NCI-H526 (cell line): ENCODE measurements around the gene C1orf159.
A peak's percentile ranks its signal among the peaks of the same experiment; 100 is the strongest.
"Not testable (repeated sequence)": the region's sequence is repeated elsewhere in the genome, so short reads cannot be mapped to it uniquely, and the experiment has no call there.

ENCODE experiments used
- DNase-seq, 2 experiments: peaks; one replicate each; lab custom pipeline; 2025; lab: John Stamatoyannopoulos, UW

The C1orf159 gene

DNA sequence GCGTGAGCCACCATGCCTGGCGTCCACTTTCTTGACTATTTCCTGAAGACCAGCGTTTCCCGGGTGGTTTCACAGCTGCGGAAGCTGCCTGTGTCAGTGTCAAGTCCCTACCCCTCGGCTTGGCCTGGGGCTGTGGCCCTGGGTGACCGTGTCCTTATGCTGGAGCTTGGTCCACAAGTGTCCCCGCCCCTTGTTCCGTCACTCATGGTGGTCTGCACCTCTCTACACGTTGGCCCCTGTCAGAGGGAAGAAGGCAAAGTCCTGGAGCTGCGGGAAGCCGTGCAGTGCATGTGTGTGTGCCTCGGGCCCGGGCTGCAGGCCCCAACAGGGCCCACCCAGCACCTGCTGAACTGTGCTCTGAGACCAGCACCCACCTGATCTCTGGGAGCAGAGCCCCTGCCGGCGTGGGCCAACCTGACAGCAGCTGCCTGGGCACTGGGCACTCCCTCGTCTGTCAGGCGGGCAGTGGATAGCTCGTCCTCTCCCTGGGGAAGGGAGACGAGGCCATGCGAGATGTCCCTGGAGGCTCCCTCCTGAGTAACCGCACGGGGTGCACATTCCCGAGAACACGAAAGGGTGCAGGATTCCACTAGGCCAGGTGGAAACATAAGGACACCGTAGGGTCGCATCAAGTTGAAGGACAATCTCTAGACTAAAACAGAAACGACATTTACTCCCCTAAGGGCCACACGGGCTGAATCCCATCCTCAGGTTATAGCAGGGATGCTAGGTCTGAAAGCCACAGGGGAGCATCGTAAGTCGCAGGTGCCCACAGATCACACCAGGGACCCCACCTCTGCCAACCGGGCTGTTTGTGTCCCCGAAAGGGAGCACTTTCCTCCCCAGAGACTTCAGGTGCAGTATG, 2.4 kb upstream of the C1orf159 start:
- DNase-seq: no peak

DNA sequence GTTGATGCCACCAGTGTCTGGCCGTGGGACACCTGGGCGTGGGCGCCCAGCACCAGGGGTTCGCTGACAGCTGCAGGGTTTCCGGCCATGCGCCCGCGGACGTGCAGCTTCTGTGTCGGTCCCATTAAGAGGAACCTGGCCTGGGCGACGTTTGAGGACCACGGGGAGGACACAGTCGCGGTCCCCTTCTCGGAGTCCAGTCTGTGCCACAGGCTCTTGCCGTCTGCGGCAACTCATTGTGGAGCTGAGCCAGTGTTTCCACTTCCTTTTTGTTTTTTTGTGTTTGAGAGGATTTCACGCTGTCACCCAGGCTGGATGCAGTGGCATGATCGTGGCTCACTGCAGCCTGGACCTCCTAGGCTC, 1.6 kb upstream of the C1orf159 start:
- DNase-seq: no peak

GRCh38 chr1:1116701-1117468, 996 bp upstream of the C1orf159 start:
- peak in 1 of 2 experiments; percentile 44 for DNase-seq

GRCh38 chr1:1115136-1115785, 628 bp downstream of the C1orf159 start:
- no peak for DNase-seq

DNA sequence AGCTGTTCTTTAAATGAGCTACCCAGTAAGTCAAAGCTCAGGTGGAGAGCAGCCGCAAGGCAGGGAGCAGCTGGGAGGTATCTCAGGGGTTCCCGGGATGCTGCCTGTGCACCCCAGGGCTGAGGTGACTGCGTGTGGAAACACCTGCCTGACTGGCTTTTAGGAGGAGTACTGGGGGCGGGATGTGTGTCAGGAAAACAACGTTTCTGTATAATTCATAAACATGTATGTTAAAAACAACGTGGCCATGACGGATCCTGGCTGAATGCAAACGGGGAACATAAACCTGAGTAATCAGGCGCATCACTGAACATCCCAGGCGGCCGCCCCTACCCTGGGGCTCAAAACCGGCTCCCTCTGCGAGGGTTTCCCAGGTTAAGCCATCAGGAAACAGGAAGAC, 1.5 kb downstream of the C1orf159 start:
- no peak for DNase-seq

- DNase-seq: no peak
These were observed 3.5 kb downstream of the C1orf159 start for GRCh38 chr1:1112237-1112985.

- DNase-seq: no peak
These were observed 4.2 kb downstream of the C1orf159 start for GRCh38 chr1:1111516-1112236.

DNA sequence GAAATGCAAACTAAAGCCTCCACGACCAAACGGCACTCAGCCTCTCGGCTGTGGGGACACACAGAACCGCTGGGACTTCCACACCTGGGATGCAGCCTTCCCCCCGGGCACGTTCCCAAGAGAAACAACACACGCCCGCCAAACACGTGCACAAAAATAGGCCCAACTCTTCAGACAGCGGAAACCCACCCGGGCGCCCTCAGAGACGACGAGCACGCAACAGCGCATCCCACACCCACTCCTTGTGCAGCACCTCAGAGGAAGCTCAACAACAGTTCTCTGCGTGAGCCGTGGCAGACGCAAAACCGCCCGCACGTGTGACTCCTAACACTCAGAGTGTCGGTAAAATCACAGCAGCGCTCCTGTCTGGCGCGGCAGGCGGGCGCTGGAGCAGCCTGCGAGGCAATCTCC, 5.3 kb downstream of the C1orf159 start:
- no peak for DNase-seq

- DNase-seq: no peak
These were observed 6.1 kb downstream of the C1orf159 start for GRCh38 chr1:1109743-1110142.

DNA sequence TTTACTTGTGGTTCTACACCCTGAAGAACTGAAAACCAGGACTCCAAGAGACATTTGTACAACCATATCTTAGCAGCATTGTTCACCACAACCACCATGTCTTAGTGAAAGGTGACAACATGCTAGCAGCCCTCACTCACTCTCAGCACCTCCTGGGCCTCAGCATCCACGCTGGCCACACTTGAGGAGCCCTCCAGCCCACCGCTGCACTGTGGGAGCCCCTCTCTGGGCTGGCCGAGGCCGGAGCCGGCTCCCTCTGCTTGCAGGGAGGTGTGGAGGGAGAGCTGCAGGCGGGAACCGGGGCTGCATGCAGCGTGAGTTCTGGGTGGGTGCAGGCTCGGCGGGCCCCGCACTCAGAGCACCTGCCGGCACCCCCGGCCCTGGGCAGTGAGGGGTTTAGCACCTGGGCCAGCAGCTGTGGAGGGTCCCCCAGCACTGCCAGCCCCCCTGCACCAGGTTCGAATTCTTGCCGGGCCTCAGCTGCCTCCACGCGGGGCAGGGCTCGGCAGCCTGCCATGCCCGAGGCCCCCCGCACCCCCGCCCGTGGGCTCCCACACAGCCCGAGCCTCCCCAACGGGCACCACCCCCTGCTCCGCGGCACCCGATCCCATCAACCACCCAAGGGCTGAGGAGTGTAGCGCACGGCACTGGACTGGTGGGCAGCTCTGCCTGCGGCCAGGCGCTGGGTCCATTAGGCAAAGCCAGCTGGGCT, 9.2 kb downstream of the C1orf159 start:
- no peak for DNase-seq

- DNase-seq: not testable (repeated sequence)
These were observed 11.7 kb downstream of the C1orf159 start for GRCh38 chr1:1104152-1104551.

- DNase-seq: no peak
These were observed 14.4 kb downstream of the C1orf159 start for GRCh38 chr1:1101503-1101902.

- DNase-seq: no peak
These were observed 15.6 kb downstream of the C1orf159 start for GRCh38 chr1:1100296-1100695.

DNA sequence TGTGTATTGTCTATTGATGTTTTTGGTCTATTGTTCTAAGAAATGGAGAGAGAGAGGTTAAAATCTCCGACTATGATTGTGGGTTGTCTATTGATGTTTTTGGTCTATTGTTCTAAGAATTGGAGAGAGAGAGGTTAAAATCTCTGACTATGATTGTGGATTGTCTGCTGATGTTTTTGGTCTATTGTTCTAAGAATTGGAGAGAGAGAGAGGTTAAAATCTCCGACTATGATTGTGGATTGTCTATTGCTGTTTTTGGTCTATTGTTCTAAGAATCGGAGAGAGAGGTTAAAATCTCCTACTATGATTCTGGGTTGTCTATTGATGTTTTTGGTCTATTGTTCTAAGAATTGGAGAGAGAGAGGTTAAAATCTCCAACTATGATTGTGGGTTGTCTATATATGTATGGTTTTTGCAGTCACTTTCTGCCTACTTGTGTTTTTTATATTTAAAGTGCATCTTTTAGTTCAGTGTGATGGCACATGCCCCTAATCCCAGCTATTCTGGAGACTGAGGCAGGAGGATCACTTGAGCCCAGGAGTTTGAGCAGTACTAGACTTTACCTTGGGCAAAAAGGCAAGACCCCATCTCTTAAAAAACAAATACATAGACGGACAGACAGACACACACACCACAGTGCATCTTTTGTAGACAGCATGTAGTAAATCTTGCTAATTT, 16.2 kb downstream of the C1orf159 start:
- no peak for DNase-seq

- no peak for DNase-seq
These were observed 17.0 kb downstream of the C1orf159 start for GRCh38 chr1:1098681-1099421.

- DNase-seq: not testable (repeated sequence)
These were observed 19.8 kb downstream of the C1orf159 start for GRCh38 chr1:1096136-1096535.

GRCh38 chr1:1094981-1095380, 20.9 kb downstream of the C1orf159 start:
- no peak for DNase-seq

DNA sequence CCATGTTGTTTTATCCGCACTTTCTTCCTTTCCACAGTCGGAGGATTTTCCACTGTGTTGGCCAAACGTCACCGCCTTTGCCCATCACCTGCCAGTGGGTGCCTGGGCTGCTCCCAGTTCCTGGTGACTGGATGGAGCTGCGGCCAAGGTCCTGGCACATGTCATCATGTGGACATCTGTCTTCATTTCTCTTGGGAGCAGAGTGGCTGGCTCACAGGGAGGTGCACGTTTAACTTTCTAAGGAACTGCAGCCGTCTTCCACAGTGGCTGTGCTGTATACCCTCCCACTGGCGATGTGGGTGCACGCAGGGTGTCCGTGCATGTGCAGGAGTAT, 22.3 kb downstream of the C1orf159 start:
- no peak for DNase-seq

DNA sequence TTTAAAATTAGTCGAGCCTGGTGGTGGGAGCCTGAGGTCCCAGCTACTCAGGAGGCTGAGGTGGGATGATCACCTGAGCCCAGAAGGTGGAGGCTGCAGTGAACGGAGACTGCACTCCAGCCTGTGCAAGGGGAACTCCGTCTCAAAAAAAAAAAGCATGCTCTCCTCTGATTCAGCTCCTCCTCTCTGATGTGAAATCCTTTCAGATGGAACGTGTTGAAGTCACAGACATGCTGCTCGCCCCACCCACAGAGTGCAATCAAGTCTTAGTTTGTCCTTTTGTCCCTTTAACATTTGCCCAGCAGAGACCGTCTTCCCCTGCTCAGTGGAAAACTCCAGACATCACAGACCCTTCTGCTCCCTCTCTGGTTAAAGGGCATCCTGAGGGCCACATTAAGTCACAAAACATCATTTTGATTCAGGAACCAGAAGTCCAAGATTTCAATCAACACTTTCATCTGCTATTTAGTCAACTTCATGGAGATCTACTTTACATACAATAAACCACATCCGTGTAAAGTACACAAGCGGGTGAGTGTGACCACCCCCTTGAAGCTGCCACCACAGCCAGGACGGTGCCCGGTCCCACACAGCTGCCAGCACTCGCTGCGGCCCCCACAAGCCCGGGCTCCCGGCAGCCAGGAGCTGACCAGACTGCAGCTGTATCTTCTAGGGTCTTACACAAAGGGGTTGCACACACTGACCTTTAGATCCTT, 22.8 kb downstream of the C1orf159 start:
- no peak for DNase-seq
